NCI-H2107 treated with DMSO at 0.1 percent for 48 hours (cell line): ENCODE results near the gene SPA17.

Experiments used
- DNase-seq: peaks from one replicate; lab custom pipeline; 2025; ENCODE audit not compliant: unreplicated experiment; lab: John Stamatoyannopoulos, UW

The SPA17 gene

DNA sequence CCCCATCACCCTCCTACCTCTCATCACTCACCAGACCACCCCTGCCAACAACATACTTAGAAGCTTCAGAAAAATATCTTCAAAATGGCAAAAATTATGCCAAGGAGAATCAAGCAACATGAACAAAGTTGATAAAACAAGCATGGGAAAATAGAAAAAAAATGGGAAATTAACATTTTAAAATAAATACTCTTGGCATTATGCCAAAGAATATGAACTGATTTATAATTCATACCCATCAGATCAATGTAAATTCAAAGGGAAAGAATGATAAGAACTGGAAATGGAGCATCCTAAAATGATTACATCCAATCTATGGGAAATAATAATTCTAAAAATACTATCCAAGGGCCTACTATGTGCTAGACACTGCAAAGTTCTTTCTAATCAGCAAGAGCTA lies 12.2 kb upstream of the SPA17 start:
- no peak for DNase-seq

GRCh38 chr11:124662106-124662505 lies 11.6 kb upstream of the SPA17 start:
- no peak for DNase-seq

DNA sequence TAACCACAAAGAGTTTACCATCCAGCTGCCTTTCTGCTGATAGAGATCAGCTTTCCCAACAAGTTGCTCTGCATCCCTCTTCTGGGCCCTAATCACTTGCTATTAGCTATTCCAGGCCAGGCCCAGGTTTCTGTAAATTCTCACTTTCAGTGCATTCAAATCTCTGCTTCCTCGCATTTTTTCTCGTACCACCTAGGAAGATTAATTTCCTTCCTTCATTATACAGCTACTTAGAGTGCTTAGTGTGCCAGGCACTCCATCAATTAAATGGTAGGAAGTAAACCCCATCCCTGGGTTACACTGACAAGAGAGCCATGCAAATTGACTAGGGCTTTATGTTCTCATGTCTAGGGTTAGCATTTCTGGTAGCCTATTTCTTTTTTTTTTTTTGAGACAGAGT lies 9.8 kb upstream of the SPA17 start:
- DNase-seq = no peak

DNA sequence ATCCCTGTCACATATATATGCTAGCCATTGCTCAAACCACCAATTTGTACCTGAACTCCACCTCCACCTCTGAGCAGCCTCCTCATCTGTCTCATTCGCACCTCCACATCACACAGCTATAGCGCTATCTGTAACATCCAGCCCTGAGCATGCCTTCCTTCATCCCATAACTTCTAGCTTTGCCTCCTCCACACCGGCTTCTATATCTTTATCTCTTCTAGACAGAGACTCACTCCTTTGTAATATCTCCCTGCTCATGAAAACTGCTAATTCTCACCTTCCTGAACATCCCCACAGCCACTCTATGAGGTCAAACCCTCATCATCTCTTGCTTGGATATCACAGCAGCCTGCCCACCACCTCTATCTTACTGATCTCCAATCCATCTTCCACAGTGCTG lies 6.1 kb upstream of the SPA17 start:
- DNase-seq = no peak

DNA sequence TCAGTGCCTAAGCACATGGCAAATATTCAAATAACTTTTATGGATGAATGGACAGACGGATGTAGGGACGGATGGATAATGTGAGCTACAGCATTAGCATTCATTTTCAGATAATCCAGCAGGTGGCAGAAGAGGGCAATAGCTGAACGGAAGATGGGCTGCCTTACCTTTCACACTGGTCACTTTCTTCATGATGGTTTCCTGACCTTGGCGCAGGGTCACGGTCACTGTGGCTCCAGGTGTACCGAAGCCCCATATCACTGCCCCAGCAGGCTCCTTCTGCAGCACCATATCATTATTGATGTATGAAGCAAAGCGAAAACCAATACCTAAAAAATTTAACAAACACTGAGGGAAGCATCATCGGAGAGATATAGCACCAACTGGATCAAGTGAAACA lies 4.5 kb upstream of the SPA17 start:
- no peak for DNase-seq

DNA sequence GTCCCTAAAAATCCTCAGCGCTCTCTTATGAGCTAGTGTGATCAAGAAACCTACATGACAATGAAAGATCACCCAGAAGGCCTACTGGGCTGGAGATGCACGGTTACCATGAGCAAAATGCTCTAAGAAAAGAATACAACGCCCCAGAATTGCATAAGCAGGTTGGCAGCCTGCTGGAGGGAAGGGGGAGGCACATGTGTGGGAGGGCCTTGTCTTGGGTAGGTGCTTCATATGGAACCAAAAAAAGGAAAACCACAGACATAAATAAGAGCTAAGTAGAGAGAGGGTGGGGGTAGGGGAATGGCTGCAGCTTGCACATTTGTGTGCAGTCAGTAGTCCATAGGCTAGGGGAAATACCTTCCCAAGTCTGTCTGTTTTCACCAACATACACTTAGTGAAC lies 3.0 kb upstream of the SPA17 start:
- DNase-seq = no peak

DNA sequence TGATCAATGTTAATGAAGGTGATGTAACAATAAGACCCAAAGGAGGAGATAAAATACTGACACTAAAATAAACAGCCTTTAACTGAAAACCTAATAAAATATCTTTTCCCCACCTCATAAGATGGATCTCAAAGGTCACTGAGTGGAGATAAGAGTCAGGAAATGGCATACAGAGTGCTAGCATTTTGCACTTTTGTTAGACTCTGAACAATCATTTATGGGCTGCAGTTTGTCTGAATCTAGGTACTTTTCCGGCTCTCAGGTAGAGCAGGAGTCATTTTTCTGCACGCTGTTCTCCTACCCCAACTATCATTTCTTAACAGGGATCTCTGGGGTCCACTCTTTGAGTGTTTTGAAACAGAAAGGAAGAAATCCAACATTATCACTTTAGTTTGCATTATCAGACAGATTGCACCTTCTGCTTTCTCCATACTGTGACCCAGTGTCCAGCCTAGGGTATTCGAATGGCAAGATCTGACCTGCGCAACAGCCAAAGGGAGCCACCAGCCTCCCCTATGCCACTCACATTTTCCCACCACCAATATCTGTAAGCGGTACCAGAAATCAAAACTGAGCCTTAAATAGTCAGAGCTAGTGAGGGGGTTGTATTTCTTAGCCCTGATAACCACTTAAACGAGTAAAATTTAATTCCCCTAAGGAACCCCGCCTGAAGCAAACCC lies 1.0 kb upstream of the SPA17 start:
- DNase-seq = no peak

DNA sequence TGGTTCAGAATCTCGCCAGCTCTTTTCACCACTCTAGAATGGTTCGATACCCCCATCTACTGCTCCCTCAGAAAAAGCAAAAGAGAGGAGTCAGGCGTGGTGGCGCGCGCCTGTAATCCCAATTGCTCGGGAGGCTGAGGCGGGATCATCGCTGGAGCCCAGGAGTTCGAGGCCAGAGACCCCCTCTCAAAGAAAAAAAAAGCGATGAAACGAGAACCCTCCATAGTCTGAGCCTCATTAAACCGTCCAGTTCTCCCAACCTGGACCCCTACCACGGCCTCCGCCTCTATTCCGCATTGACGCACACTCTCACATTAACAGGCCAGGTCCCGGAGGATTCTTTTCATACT lies 439 bp downstream of the SPA17 start:
- no peak for DNase-seq

GRCh38 chr11:124674571-124674970 lies 867 bp downstream of the SPA17 start:
- no peak for DNase-seq

GRCh38 chr11:124676386-124676785 lies 2.7 kb downstream of the SPA17 start:
- DNase-seq = no peak

DNA sequence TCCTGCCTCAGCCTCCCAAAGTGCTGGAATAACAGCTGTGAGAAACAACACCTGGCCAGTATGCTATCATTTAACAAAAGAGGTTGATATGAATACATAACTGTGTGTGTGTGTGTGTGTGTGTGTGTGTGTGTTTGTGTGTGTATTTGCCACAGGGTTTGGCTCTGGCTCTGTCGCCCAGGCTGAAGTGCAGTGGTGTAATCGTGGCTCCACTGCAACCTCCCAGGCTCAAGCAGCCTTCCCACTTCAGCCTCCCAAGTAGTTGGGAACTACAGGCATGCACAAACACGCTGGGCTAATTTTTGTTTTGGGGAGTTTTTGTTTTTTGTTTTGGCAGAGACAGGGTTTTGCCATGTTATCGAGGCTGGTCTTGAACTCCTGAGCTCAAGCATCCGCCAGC lies 4.7 kb downstream of the SPA17 start:
- no peak for DNase-seq

DNA sequence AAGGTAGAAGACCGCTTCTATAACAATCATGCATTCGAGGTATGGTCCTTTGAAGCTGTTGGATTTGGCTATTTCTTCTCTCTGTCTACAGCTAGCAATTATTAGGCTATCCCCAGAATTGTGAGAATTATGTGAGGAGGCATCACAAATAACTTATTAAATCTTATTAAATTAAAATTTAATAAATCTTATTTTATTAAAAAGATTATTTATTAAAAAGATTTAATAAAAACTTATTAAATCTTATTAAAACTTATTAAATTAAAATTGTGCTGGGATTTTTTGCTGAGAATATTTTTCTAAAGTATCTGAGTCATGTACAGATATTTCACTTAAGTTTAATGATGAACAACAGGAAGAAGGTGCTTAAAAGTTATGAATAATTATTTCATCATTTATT lies 7.7 kb downstream of the SPA17 start:
- DNase-seq = no peak

- DNase-seq = no peak
Measured at GRCh38 chr11:124682443-124682842, 8.7 kb downstream of the SPA17 start.

DNA sequence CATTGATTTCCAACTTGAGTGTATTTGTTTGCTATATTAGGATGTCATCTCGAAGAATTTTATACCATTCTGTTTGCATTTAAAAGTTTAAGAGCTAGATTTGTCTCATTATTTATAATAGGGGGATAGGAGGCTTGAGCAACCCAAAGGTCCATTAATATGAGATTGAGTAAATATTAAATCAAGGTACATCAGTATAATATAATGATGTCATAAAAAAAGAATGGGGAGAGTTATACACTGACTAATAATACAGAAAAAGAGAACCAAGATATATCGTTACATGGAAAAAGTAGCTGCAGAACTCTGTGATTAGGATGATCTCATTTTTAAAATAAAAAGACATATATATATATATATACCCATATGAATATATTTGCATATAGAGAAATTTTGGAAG lies 19.4 kb downstream of the SPA17 start:
- DNase-seq = no peak

GRCh38 chr11:124699547-124699946 lies 25.8 kb downstream of the SPA17 start:
- DNase-seq = no peak

GRCh38 chr11:124700028-124700427 lies 26.3 kb downstream of the SPA17 start:
- DNase-seq = no peak

DNA sequence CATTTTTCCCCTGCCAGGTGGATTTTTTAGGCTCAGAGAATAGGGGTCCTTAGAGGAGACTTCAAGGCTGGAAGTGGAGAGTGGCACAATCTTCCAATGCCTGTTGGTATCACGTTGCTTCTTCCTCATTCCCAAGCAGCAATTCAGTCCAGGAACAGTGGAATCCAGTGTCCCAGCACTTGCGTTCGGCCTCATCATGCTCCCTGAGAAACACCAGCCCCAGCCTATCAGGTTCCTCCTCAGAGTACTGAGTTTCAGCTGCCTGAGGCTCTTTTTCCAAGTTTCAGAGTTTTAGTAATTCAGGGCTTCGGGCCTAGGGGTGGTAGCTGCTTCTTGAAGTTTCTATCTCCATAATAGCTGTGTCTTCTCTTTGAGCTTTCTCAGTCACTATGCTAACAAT lies 34.1 kb downstream of the SPA17 start:
- DNase-seq = no peak

GRCh38 chr11:124712392-124712791 lies 38.7 kb downstream of the SPA17 start:
- no peak for DNase-seq

DNA sequence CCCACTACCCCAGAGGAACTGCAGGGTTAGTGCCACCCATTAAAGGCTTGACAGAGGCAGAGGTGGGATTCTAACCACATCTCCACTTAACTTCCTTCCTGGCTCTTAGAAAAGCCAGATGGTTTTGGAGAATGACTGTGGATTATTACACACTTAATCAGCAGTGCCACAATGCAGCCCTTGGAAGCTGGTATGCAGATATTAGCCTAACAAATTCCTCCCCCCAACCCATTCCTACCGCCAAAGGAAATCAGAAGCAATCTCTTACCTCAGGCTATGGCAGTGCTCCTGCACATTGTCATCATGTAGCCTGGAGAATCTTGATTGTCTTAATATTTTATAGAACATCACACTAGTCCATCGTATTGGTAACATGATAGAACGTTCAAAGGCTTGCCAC lies 42.9 kb downstream of the SPA17 start:
- DNase-seq = no peak

GRCh38 chr11:124717421-124717785 lies 43.7 kb downstream of the SPA17 start:
- DNase-seq = no peak

- DNase-seq = no peak
Measured at GRCh38 chr11:124717786-124718651, 44.3 kb downstream of the SPA17 start.

DNA sequence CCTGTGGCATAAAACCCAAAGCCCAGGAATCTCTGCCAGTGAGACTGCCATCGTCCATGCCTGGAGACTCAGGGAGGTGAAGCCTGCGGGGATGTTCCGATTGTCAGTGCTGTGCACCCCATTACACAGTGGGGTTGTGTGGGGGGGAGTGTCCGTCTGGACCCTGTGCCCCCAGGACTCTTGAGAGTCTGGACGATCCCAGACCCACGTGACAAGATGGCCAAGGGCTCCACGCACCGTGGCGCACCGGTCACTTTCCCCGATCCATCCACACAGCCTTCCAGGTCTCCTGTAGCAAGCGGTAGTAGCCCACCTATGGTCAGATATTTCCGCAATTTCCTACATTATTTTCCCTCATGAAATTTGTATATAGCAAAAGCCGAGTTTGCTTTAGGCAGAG lies 45.1 kb downstream of the SPA17 start:
- DNase-seq = no peak

- DNase-seq = no peak
Measured at GRCh38 chr11:124719534-124719933, 45.8 kb downstream of the SPA17 start.
